Smooth muscle cell (in vitro differentiated cells): ENCODE measurements around the gene NPM1. TPM values are rescaled to one million over a fixed set of nuclear protein-coding genes. Genes with fewer than 3 reads are reported as not detected.

ENCODE experiments used
- DNase-seq: peaks from one replicate; lab custom pipeline; 2025; ENCODE audit not compliant: unreplicated experiment; lab: John Stamatoyannopoulos, UW
- H2AFZ ChIP-seq: fragments of 200-600 bp; sonication (generic); 2 replicates; pipeline ENCODE4 v1.6.0; 2016; ENCODE audit warnings: antibody characterized with exemption, low read depth, mild to moderate bottlenecking
- H3F3A ChIP-seq: fragments of 200-600 bp; sonication (generic); 2 replicates; pipeline ENCODE4 v1.6.0; 2017; ENCODE audit warnings: antibody characterized with exemption, low read depth
- H3K27ac ChIP-seq: fragments of 200-600 bp; sonication (generic); 2 replicates; pipeline ENCODE4 v1.5.1; 2016; ENCODE audit warnings: low read depth, mild to moderate bottlenecking
- H3K27me3 ChIP-seq: fragments of 200-600 bp; sonication (generic); 2 replicates; pipeline ENCODE4 v1.6.1; 2016; ENCODE audit warnings: low read depth, mild to moderate bottlenecking
- H3K36me3 ChIP-seq: fragments of 200-600 bp; sonication (generic); 2 replicates; pipeline ENCODE4 v1.5.1; 2016; ENCODE audit warnings: low read depth
- H3K4me1 ChIP-seq: fragments of 200-600 bp; sonication (generic); 2 replicates; pipeline ENCODE4 v1.5.1; 2016; ENCODE audit warnings: low read depth
- H3K4me2 ChIP-seq: fragments of 200-600 bp; sonication (generic); 2 replicates; pipeline ENCODE4 v1.6.0; 2016; ENCODE audit warnings: mild to moderate bottlenecking
- H3K4me3 ChIP-seq: fragments of 200-600 bp; sonication (generic); 2 replicates; pipeline ENCODE4 v1.5.1; 2016; ENCODE audit warnings: mild to moderate bottlenecking
- H3K79me2 ChIP-seq: fragments of 200-600 bp; sonication (generic); 2 replicates; pipeline ENCODE4 v1.6.0; 2016; ENCODE audit warnings: low read depth, mild to moderate bottlenecking
- H3K9ac ChIP-seq: fragments of 200-600 bp; sonication (generic); 2 replicates; pipeline ENCODE4 v1.6.0; 2016; ENCODE audit warnings: low read depth
- H3K9me3 ChIP-seq: fragments of 200-600 bp; sonication (generic); replicated peaks from 2 replicates; pipeline ENCODE4 v1.5.1; 2016; ENCODE audit warnings: low read depth
- H4K20me1 ChIP-seq: fragments of 200-600 bp; sonication (generic); 2 replicates; pipeline ENCODE4 v1.6.0; 2016; ENCODE audit warnings: low read depth
- CTCF ChIP-seq: fragments of 200-600 bp; sonication (generic); IDR thresholded peaks from 2 replicates; pipeline ENCODE4 v1.5.1; 2017; ENCODE audit warnings: borderline replicate concordance, mild to moderate bottlenecking, antibody characterized with exemption; ENCODE audit not compliant: insufficient read depth, poor library complexity, severe bottlenecking
- WGBS: methylation state at CpG from one replicate; pipeline ENCODE4 v1.1.7; 2016; ENCODE audit warnings: low lambda C conversion rate; 5-methylcytosine and 5-hydroxymethylcytosine counted together
- polyA plus RNA-seq: library from polyadenylated mRNA; unstranded; fragments of >200 nt; fragmentation: Nextera tagmentation; extraction: Ambion mirVana; gene quantifications from 2 replicates; pipeline ENCODE4 v1.2.1, GENCODE V29; 2016
- total RNA-seq: library from RNA; depleted of rRNA; stranded (reverse); fragments of >200 nt; gene quantifications from 2 replicates; pipeline ENCODE4 v1.2.3, GENCODE V29; 2014

The NPM1 gene
- total and polyA plus RNA-seq, 2 experiments from 2014 or later: 330 to 2,459 TPM

- no peak for DNase-seq
- no peaks in the 10 kb centered on the region for H3K79me2 ChIP-seq
- no peak overlapping the region for H3K27ac ChIP-seq
- H3K4me1 ChIP-seq: no peaks in the 10 kb centered on the region
- H3F3A ChIP-seq: no peaks in the 10 kb centered on the region
- no peak for TF ChIP-seq CTCF
- WGBS: 87% methylated on average over 20 of the region's 20 CpGs
- H2AFZ ChIP-seq: no peak overlapping the region
- no peaks in the 10 kb centered on the region for H3K9me3 ChIP-seq
- H3K36me3 ChIP-seq: no peaks in the 10 kb centered on the region
- H3K4me3 ChIP-seq: no peak overlapping the region
- H3K27me3 ChIP-seq: no peaks in the 10 kb centered on the region
- H4K20me1 ChIP-seq: no peaks in the 10 kb centered on the region
- H3K4me2 ChIP-seq: no peak overlapping the region
- no peak overlapping the region for H3K9ac ChIP-seq
Measured at GRCh38 chr5:171427318-171428167, 39.9 kb downstream of the NPM1 start.

GRCh38 chr5:171428168-171428696, 40.6 kb downstream of the NPM1 start:
- Histone ChIP-seq H3K36me3 (no peaks in the 10 kb centered on the region), H3K4me3 (no peak overlapping the region), H3K4me1 (no peaks in the 10 kb centered on the region), H3K27ac (no peak overlapping the region), H4K20me1 (no peaks in the 10 kb centered on the region), H3K79me2 (no peaks in the 10 kb centered on the region), H2AFZ (no peak overlapping the region), H3K27me3 (no peaks in the 10 kb centered on the region), H3K9ac (no peak overlapping the region), H3F3A (no peaks in the 10 kb centered on the region), H3K4me2 (no peak overlapping the region), H3K9me3 (no peaks in the 10 kb centered on the region)
- no peak for DNase-seq
- no peak for TF ChIP-seq CTCF
- WGBS: 97% methylated on average over 9 of the region's 9 CpGs

- no peaks in the 10 kb centered on the region for H3K79me2 ChIP-seq
- no peaks in the 10 kb centered on the region for H3F3A ChIP-seq
- H3K9me3 ChIP-seq: no peaks in the 10 kb centered on the region
- WGBS: 92% methylated on average over 16 of the region's 16 CpGs
- no peaks in the 10 kb centered on the region for H3K36me3 ChIP-seq
- H3K27ac ChIP-seq: no peak overlapping the region
- H3K27me3 ChIP-seq: no peaks in the 10 kb centered on the region
- no peak overlapping the region for H3K4me2 ChIP-seq
- no peak for DNase-seq
- no peaks in the 10 kb centered on the region for H3K4me1 ChIP-seq
- H3K9ac ChIP-seq: no peak overlapping the region
- no peaks in the 10 kb centered on the region for H4K20me1 ChIP-seq
- H3K4me3 ChIP-seq: no peak overlapping the region
- TF ChIP-seq CTCF: no peak
- H2AFZ ChIP-seq: no peak overlapping the region
Measured at GRCh38 chr5:171428809-171429542, 41.3 kb downstream of the NPM1 start.
